Astrocyte of the spinal cord (primary cell): ENCODE results near the gene PNN.

ENCODE experiments used
- DNase-seq: peaks from one replicate; pipeline ENCODE4 v3.0.0; 2011; ENCODE audit warnings: low read depth, low spot score
- H3K4me3 ChIP-seq: 2 replicates; pipeline ENCODE4 v1.5.1; 2011; ENCODE audit warnings: low read depth, mild to moderate bottlenecking, low read length, moderate library complexity
- in situ Hi-C: cut with HindIII; loops from 2 replicates; pipeline ENCODE4 v1.10.0; 2017; ENCODE audit warnings: low sequenced_read_pairs
- TF ChIP-seq, protein P1 (sequence below): IDR thresholded peaks from 2 replicates; pipeline ENCODE4 v1.5.1; 2012; ENCODE audit warnings: low read depth, mild to moderate bottlenecking, low read length, inconsistent platforms

The PNN gene

DNA sequence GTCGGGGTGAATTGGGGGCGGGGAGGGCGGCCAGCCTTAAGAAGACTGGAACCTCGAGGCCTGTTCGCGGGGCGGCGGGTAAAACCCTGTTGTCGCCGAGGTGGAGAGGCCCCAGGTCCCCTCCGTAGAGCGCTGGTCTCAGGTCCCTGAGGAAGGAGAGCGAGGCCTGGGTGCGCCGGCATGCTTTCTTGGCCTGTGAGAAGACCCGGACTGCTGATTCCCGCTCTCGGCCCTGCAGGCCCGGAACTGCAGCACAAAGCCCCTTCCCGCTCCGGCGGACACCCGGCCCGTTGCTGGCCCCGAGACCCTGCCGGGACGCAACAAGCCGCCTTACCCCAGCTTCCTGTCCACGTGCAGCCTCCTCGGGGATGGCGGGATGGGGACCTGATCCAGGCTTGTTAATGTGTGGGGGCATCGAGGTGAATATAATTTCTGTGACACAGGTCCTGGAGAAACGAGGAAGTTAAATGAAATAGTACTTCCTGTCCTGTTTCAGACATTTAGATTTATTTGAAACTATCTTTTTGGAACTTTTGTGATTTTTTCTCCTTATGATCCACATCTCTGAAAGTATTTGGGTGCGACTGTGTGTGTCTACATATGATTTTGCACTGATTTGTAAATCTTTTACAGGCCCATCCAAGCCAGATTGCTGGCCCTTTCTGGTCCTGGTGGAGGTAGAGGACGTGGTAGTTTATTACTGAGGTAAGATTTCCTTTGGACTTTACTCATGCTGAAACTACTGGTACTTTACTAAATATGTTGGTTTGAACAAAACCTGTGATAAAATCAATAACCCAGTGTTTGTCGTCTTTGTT is 600 bp downstream of the PNN start:
- H3K4me3 ChIP-seq = peak overlapping the region; percentile 99
- DNase-seq = no peak
- TF ChIP-seq, protein P1, sequence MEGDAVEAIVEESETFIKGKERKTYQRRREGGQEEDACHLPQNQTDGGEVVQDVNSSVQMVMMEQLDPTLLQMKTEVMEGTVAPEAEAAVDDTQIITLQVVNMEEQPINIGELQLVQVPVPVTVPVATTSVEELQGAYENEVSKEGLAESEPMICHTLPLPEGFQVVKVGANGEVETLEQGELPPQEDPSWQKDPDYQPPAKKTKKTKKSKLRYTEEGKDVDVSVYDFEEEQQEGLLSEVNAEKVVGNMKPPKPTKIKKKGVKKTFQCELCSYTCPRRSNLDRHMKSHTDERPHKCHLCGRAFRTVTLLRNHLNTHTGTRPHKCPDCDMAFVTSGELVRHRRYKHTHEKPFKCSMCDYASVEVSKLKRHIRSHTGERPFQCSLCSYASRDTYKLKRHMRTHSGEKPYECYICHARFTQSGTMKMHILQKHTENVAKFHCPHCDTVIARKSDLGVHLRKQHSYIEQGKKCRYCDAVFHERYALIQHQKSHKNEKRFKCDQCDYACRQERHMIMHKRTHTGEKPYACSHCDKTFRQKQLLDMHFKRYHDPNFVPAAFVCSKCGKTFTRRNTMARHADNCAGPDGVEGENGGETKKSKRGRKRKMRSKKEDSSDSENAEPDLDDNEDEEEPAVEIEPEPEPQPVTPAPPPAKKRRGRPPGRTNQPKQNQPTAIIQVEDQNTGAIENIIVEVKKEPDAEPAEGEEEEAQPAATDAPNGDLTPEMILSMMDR = no peak
- in situ Hi-C loops = no loop called here

DNA sequence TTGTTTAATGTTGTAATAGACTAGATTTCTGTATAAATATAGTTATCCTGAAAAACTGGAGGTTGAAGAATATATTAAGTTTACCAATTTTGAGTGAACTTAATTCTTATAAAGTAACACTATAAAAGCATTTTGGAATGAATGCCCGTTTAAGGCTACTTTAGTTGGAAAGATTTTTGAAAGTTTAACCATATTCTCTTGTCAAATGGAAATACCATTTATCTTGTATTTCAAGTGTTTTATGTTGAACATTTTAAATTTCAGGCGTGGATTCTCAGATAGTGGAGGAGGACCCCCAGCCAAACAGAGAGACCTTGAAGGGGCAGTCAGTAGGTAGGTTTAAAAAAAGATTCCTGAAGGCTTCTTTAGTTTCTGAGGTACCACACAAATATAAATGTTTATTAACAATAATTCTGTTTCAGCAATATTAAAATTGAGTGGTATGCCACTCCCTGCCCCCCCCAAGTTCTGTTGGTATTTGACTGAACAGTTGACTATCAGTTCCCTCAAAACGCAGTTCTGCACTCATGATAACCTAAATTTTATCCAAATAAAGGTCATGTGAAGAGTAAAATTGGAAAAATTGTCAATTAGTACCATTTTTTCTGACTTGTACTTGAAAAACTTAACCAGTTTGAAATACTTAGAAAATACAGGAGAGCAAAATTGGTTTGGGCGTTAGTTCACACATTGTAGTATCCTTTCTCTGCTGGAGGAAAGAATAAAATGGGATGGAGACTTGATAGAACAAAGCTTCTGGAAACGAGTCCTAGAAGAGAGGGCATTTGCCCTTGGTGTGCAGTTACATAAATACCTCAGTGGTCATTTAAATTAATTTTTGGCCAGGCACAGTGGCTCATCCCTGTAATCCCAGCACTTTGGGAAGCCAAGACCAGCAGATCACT is 1.5 kb downstream of the PNN start:
- in situ Hi-C loops = no loop called here
- no peak for DNase-seq
- H3K4me3 ChIP-seq = peak overlapping the region; percentile 99
- TF ChIP-seq, protein P1 = no peak

DNA sequence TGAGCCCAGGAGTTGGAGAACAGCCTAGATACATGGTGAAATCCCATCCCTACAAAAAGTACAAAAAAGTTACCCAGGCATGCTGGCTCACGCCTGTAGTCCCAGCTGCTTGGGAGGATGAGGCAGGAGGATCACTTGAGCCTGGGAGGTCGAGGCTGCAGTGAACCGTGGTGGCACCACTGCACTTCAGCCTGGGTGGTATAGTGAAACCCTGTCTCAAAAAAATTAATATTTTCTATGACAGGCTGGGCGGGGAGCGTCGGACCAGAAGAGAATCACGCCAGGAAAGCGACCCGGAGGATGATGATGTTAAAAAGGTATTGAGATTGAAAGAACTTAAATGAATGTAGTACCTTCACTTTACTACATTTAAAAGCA is 2.1 kb downstream of the PNN start:
- DNase-seq = no peak
- in situ Hi-C loops = no loop called here
- no peak overlapping the region for H3K4me3 ChIP-seq
- TF ChIP-seq, protein P1 = no peak

DNA sequence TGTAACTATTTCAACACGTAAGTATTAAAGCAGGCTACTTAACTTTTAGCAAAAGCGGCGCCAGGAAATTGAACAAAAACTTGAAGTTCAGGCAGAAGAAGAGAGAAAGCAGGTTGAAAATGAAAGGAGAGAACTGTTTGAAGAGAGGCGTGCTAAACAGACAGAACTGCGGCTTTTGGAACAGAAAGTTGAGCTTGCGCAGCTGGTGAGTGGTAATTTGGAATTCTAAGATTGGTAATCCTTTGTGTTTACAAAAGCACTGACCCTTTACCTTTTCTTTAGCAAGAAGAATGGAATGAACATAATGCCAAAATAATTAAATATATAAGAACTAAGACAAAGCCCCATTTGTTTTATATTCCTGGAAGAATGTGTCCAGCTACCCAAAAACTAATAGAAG is 4.0 kb downstream of the PNN start:
- TF ChIP-seq, protein P1 = no peak
- H3K4me3 ChIP-seq = no peak overlapping the region
- no peak for DNase-seq
- in situ Hi-C loops = no loop called here

DNA sequence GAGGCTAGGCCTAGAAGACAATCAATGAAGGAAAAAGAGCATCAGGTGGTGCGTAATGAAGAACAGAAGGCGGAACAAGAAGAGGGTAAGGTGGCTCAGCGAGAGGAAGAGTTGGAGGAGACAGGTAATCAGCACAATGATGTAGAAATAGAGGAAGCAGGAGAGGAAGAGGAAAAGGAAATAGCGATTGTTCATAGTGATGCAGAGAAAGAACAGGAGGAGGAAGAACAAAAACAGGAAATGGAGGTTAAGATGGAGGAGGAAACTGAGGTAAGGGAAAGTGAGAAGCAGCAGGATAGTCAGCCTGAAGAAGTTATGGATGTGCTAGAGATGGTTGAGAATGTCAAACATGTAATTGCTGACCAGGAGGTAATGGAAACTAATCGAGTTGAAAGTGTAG is 5.5 kb downstream of the PNN start:
- H3K4me3 ChIP-seq = no peak overlapping the region
- in situ Hi-C loops = no loop called here
- DNase-seq = no peak
- TF ChIP-seq, protein P1 = no peak

DNA sequence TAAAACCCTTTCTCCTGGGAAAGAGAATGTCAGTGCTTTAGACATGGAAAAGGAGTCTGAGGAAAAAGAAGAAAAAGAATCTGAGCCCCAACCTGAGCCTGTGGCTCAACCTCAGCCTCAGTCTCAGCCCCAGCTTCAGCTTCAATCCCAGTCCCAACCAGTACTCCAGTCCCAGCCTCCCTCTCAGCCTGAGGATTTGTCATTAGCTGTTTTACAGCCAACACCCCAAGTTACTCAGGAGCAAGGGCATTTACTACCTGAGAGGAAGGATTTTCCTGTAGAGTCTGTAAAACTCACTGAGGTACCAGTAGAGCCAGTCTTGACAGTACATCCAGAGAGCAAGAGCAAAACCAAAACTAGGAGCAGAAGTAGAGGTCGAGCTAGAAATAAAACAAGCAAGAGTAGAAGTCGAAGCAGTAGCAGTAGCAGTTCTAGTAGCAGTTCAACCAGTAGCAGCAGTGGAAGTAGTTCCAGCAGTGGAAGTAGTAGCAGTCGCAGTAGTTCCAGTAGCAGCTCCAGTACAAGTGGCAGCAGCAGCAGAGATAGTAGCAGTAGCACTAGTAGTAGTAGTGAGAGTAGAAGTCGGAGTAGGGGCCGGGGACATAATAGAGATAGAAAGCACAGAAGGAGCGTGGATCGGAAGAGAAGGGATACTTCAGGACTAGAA is 6.1 kb downstream of the PNN start:
- no peak for DNase-seq
- in situ Hi-C loops = no loop called here
- TF ChIP-seq, protein P1 = no peak
- H3K4me3 ChIP-seq = no peak overlapping the region
